Mammary epithelial cell (primary cell): ENCODE results near the gene CAMKV.

Source experiments
- CTCF ChIP-seq, 2 donors: IDR thresholded peaks in 1 of 2; conservative IDR thresholded peaks in 1 of 2; 2 replicates each; pipeline ENCODE4 v1.5.1; 2011 to 2012; ENCODE audit warnings: inconsistent platforms in 2 of 2, low read length in 2 of 2, mild to moderate bottlenecking in 2 of 2, control low read depth in 1 of 2, low read depth in 1 of 2; ENCODE audit not compliant: insufficient read depth in 1 of 2; ENCODE audit errors: extremely low read depth in 1 of 2
- EZH2 ChIP-seq: IDR thresholded peaks from 2 replicates; pipeline ENCODE4 v1.6.1; 2012; ENCODE audit warnings: low read length, inconsistent platforms, borderline replicate concordance

GRCh38 chr3:49869525-49870126 lies at the start of gene CAMKV:
- no peak for TF ChIP-seq EZH2
- TF ChIP-seq CTCF (conservative IDR thresholded peaks at IDR 0.05 in 1 of 2, IDR thresholded peaks at IDR 0.05 in 1 of 2; ENCODE audit: extremely low read depth in 1 of 2, insufficient read depth in 1 of 2, low read depth in 1 of 2, low read length in 2 of 2): no peak
